K562 (cell line): Measurements from ENCODE around the gene VEGFB. TPM values are rescaled to one million over a fixed set of nuclear protein-coding genes. Genes with fewer than 3 reads are reported as not detected.

ENCODE experiments used
- ARID1B ChIP-seq: fragments of 450-650 bp; IDR thresholded peaks from 2 replicates; pipeline ENCODE4 v1.6.1; 2016; ENCODE audit warnings: antibody characterized with exemption, mild to moderate bottlenecking, inconsistent platforms
- CBX3 ChIP-seq, 2 experiments: IDR thresholded peaks; 1 replicate in 1 of 2; 2 replicates in 1 of 2; pipeline ENCODE4 v1.6.1; 2012; ENCODE audit warnings: inconsistent platforms in 2 of 2, low read length in 2 of 2, borderline replicate concordance in 1 of 2, control low read depth in 1 of 2
- ERF ChIP-seq: fragments of 450-650 bp; formaldehyde crosslinking; IDR thresholded peaks from 2 replicates; pipeline ENCODE4 v1.4.0; 2020; ENCODE audit warnings: mild to moderate bottlenecking, mixed read lengths
- HOXB6 ChIP-seq: fragments of 250-450 bp; sonication (Bioruptor Pico); IDR thresholded peaks from 2 replicates; pipeline ENCODE4 v1.5.1; 2022; ENCODE audit warnings: mild to moderate bottlenecking, borderline replicate concordance
- MYNN ChIP-seq, 2 experiments: sonication (generic); formaldehyde crosslinking in 1 of 2; IDR thresholded peaks; 2 replicates each; pipeline versions ENCODE4 v1.5.0 to v1.6.1; 2016 to 2020; ENCODE audit warnings: antibody characterized with exemption in 1 of 2, missing genetic modification reagents in 1 of 2
- PCBP2 ChIP-seq: fragments of 200-400 bp; formaldehyde crosslinking; IDR thresholded peaks from 2 replicates; pipeline ENCODE4 v1.6.1; 2018; ENCODE audit warnings: low read length, low read depth, mild to moderate bottlenecking, moderate library complexity; ENCODE audit not compliant: poor library complexity, severe bottlenecking
- POLR3G ChIP-seq: IDR thresholded peaks from 2 replicates; pipeline ENCODE4 v1.6.1; 2011; ENCODE audit not compliant: insufficient read length, insufficient replicate concordance; ENCODE audit errors: extremely low read depth
- SMAD3 ChIP-seq: fragments of 450-650 bp; formaldehyde crosslinking; conservative IDR thresholded peaks from 2 replicates; pipeline ENCODE4 v1.4.0; 2020; ENCODE audit warnings: mild to moderate bottlenecking
- SPI1 ChIP-seq: IDR thresholded peaks from 2 replicates; pipeline ENCODE4 v1.6.1; 2011; ENCODE audit warnings: low read depth, low read length, control low read depth, borderline replicate concordance
- TAF15 ChIP-seq: fragments of 200-400 bp; formaldehyde crosslinking; IDR thresholded peaks from 2 replicates; pipeline ENCODE4 v1.6.1; 2017; ENCODE audit warnings: mild to moderate bottlenecking, low read depth, low read length, moderate library complexity
- TRIM28 ChIP-seq: fragments of 450-650 bp; IDR thresholded peaks from 2 replicates; pipeline ENCODE4 v1.6.1; 2017
- ZBTB7A ChIP-seq: IDR thresholded peaks from 2 replicates; pipeline ENCODE4 v1.6.1; 2011; ENCODE audit warnings: low read depth, mild to moderate bottlenecking, low read length, moderate library complexity, borderline replicate concordance; ENCODE audit not compliant: control insufficient read depth
- ZC3H8 ChIP-seq: fragments of 450-650 bp; IDR thresholded peaks from 2 replicates; pipeline ENCODE4 v1.6.1; 2017
- ZEB2 ChIP-seq: fragments of 450-650 bp; IDR thresholded peaks from 2 replicates; pipeline ENCODE4 v1.6.1; 2016
- ZFP36 ChIP-seq: fragments of 150-350 bp; IDR thresholded peaks from 2 replicates; pipeline ENCODE4 v1.6.1; 2018; ENCODE audit warnings: low read length, low read depth; ENCODE audit not compliant: partially characterized antibody
- ZNF639 ChIP-seq, 2 experiments: fragments of 200-800 bp in 1 of 2; sonication (Bioruptor generic) in 1 of 2; sonication (generic) in 1 of 2; formaldehyde crosslinking in 1 of 2; IDR thresholded peaks in 1 of 2; conservative IDR thresholded peaks in 1 of 2; 2 replicates each; pipeline versions ENCODE4 v1.5.0 to v1.6.1; 2016 to 2020; ENCODE audit warnings: missing compliant biosample characterization in 1 of 2, missing genetic modification characterization in 1 of 2, missing genetic modification reagents in 1 of 2
- polyA plus RNA-seq, 8 experiments: library from polyadenylated mRNA; depleted of rRNA in 4 of 8; stranded (reverse) in 5 of 8; unstranded in 3 of 8; fragments of >200 nt; fragmentation: Nextera tagmentation in 2 of 8; fragmentation: Illumina TruSeq in 1 of 8; extraction: Ambion mirVana in 2 of 8; extraction: Trizol in 1 of 8; gene quantifications; 2 replicates each; pipeline versions ENCODE4 v1.2.1 to v1.2.3, GENCODE V29; 2011 to 2014; ENCODE audit warnings: inconsistent platforms in 1 of 8, missing spikeins in 1 of 8
- total RNA-seq, 7 experiments: library from RNA; depleted of rRNA in 6 of 7; stranded (reverse); fragments of >200 nt in 6 of 7; fragmentation: Illumina TruSeq in 2 of 7; extraction: Trizol in 2 of 7; gene quantifications; 2 replicates each; pipeline versions ENCODE4 v1.2.1 to v1.2.3, GENCODE V29; 2011 to 2021; ENCODE audit warnings: low replicate concordance in 1 of 7
- TF ChIP-seq, protein P1 (sequence below): fragments of 200-800 bp; sonication (Bioruptor generic); IDR thresholded peaks from 2 replicates; pipeline ENCODE4 v1.6.1; 2017; ENCODE audit warnings: missing genetic modification characterization, missing compliant biosample characterization
- TF ChIP-seq, protein P2 (sequence below): fragments of 450-650 bp; IDR thresholded peaks from 2 replicates; pipeline ENCODE4 v1.6.1; 2016; ENCODE audit warnings: borderline replicate concordance
- TF ChIP-seq, protein P3 (sequence below): fragments of 150-350 bp; conservative IDR thresholded peaks from 2 replicates; pipeline ENCODE4 v1.6.1; 2014; ENCODE audit warnings: low read length

Gene VEGFB
- total and polyA plus RNA-seq, 9 of the 15 experiments (the other 6 are each of a cell fraction or from before 2014, with no cell fraction given) = 11.0 to 83.4 (median 25.7) TPM

- TF ChIP-seq CBX3 (IDR thresholded peaks at IDR 0.05; ENCODE audit: borderline replicate concordance in 1 of 2, low read length in 2 of 2) = peak in 1 of 2 experiments; percentile 19; a peak in 1 of 3 replicates
- TF ChIP-seq, protein P1, sequence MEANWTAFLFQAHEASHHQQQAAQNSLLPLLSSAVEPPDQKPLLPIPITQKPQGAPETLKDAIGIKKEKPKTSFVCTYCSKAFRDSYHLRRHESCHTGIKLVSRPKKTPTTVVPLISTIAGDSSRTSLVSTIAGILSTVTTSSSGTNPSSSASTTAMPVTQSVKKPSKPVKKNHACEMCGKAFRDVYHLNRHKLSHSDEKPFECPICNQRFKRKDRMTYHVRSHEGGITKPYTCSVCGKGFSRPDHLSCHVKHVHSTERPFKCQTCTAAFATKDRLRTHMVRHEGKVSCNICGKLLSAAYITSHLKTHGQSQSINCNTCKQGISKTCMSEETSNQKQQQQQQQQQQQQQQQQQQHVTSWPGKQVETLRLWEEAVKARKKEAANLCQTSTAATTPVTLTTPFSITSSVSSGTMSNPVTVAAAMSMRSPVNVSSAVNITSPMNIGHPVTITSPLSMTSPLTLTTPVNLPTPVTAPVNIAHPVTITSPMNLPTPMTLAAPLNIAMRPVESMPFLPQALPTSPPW = peak; percentile 79
- peak; percentile 69; the same call in 1 of the 2 replicates for TF ChIP-seq SMAD3 (CRISPR knock-in tag)
- TF ChIP-seq ERF = peak; percentile 90
- TF ChIP-seq, protein P2, sequence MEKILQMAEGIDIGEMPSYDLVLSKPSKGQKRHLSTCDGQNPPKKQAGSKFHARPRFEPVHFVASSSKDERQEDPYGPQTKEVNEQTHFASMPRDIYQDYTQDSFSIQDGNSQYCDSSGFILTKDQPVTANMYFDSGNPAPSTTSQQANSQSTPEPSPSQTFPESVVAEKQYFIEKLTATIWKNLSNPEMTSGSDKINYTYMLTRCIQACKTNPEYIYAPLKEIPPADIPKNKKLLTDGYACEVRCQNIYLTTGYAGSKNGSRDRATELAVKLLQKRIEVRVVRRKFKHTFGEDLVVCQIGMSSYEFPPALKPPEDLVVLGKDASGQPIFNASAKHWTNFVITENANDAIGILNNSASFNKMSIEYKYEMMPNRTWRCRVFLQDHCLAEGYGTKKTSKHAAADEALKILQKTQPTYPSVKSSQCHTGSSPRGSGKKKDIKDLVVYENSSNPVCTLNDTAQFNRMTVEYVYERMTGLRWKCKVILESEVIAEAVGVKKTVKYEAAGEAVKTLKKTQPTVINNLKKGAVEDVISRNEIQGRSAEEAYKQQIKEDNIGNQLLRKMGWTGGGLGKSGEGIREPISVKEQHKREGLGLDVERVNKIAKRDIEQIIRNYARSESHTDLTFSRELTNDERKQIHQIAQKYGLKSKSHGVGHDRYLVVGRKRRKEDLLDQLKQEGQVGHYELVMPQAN = peak; percentile 55
- no peak for TF ChIP-seq ZC3H8
- TF ChIP-seq PCBP2 = no peak
- TF ChIP-seq TRIM28 = peak; percentile 43; the same call in 1 of the 2 replicates
- no peak; the same call in 1 of the 2 replicates for TF ChIP-seq ARID1B
- TF ChIP-seq ZNF639 (CRISPR knock-in tag; conservative IDR thresholded peaks at IDR 0.05 in 1 of 2, IDR thresholded peaks at IDR 0.05 in 1 of 2) = peak in 1 of 2 experiments; percentile 97; a peak in 2 of 4 replicates
- TF ChIP-seq, protein P3, sequence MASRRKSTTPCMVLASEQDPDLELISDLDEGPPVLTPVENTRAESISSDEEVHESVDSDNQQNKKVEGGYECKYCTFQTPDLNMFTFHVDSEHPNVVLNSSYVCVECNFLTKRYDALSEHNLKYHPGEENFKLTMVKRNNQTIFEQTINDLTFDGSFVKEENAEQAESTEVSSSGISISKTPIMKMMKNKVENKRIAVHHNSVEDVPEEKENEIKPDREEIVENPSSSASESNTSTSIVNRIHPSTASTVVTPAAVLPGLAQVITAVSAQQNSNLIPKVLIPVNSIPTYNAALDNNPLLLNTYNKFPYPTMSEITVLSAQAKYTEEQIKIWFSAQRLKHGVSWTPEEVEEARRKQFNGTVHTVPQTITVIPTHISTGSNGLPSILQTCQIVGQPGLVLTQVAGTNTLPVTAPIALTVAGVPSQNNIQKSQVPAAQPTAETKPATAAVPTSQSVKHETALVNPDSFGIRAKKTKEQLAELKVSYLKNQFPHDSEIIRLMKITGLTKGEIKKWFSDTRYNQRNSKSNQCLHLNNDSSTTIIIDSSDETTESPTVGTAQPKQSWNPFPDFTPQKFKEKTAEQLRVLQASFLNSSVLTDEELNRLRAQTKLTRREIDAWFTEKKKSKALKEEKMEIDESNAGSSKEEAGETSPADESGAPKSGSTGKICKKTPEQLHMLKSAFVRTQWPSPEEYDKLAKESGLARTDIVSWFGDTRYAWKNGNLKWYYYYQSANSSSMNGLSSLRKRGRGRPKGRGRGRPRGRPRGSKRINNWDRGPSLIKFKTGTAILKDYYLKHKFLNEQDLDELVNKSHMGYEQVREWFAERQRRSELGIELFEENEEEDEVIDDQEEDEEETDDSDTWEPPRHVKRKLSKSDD = no peak
- no peak for TF ChIP-seq MYNN (IDR thresholded peaks at IDR 0.05)
- no peak for TF ChIP-seq MYNN (CRISPR knock-in tag; IDR thresholded peaks at IDR 0.05)
- no peak for TF ChIP-seq ZFP36
- no peak; the same call in 1 of the 2 replicates for TF ChIP-seq HOXB6 (CRISPR knock-in tag)
- no peak for TF ChIP-seq POLR3G
- peak; percentile 91 for TF ChIP-seq ZEB2
- TF ChIP-seq TAF15 = no peak
- TF ChIP-seq SPI1 = peak; percentile 35; the same call in 1 of the 2 replicates
- TF ChIP-seq ZBTB7A = peak; percentile 96
Observed at GRCh38 chr11:64240435-64241240, 6.3 kb downstream of the VEGFB start, which contains the start of gene FKBP2 (continued).
